Osteoblast (primary cell): ENCODE measurements around the gene NR3C2. TPM values are rescaled to one million over a fixed set of nuclear protein-coding genes. Genes with fewer than 3 reads are reported as not detected.

Source experiments
- DNase-seq: peaks from one replicate; pipeline ENCODE4 v3.0.0; 2011; ENCODE audit warnings: low spot score, mixed read lengths; ENCODE audit not compliant: insufficient read length; ENCODE audit errors: missing footprints
- H2AFZ ChIP-seq: 2 replicates; pipeline ENCODE4 v1.6.0; 2011; ENCODE audit warnings: mild to moderate bottlenecking, low read length
- H3K27ac ChIP-seq: 2 replicates; pipeline ENCODE4 v1.5.1; 2011; ENCODE audit warnings: mild to moderate bottlenecking, low read depth, low read length, moderate library complexity
- H3K27me3 ChIP-seq: 2 replicates; pipeline ENCODE4 v1.6.0; 2012; ENCODE audit warnings: mild to moderate bottlenecking, control low read depth, inconsistent platforms, low read length, moderate library complexity; ENCODE audit not compliant: insufficient read depth
- H3K36me3 ChIP-seq: 2 replicates; pipeline ENCODE4 v1.5.1; 2011; ENCODE audit warnings: mild to moderate bottlenecking, low read length, control low read depth, moderate library complexity; ENCODE audit not compliant: insufficient read depth
- H3K4me1 ChIP-seq: 2 replicates; pipeline ENCODE4 v1.5.1; 2011; ENCODE audit warnings: mild to moderate bottlenecking, low read length, control low read depth, moderate library complexity; ENCODE audit not compliant: insufficient read depth
- H3K4me2 ChIP-seq: 2 replicates; pipeline ENCODE4 v1.6.0; 2011; ENCODE audit warnings: mild to moderate bottlenecking, low read length; ENCODE audit not compliant: insufficient read depth
- H3K4me3 ChIP-seq: fragments of 200-600 bp; sonication (generic); 3 replicates; pipeline ENCODE4 v1.5.1; 2012; ENCODE audit warnings: mild to moderate bottlenecking, low read length, inconsistent platforms; ENCODE audit not compliant: insufficient read depth
- H3K79me2 ChIP-seq: 2 replicates; pipeline ENCODE4 v1.6.0; 2012; ENCODE audit warnings: mild to moderate bottlenecking, low read length, control low read depth, inconsistent platforms; ENCODE audit not compliant: insufficient read depth
- H3K9me3 ChIP-seq: 2 replicates; pipeline ENCODE4 v1.5.1; 2011; ENCODE audit warnings: low read depth, low read length, control low read depth
- H4K20me1 ChIP-seq: 2 replicates; pipeline ENCODE4 v1.6.0; 2012; ENCODE audit warnings: mild to moderate bottlenecking, low read length, control low read depth; ENCODE audit not compliant: insufficient read depth
- CTCF ChIP-seq: IDR thresholded peaks from 2 replicates; pipeline ENCODE4 v1.5.1; 2011; ENCODE audit warnings: mild to moderate bottlenecking, low read depth, low read length, moderate library complexity; ENCODE audit errors: extremely low read depth
- total RNA-seq: library from RNA; depleted of rRNA; stranded (reverse); fragments of >200 nt; gene quantifications from 2 replicates; pipeline ENCODE4 v1.2.3, GENCODE V29; 2012

The NR3C2 gene
- total RNA-seq, 1 donor, result 0.72 TPM

DNA sequence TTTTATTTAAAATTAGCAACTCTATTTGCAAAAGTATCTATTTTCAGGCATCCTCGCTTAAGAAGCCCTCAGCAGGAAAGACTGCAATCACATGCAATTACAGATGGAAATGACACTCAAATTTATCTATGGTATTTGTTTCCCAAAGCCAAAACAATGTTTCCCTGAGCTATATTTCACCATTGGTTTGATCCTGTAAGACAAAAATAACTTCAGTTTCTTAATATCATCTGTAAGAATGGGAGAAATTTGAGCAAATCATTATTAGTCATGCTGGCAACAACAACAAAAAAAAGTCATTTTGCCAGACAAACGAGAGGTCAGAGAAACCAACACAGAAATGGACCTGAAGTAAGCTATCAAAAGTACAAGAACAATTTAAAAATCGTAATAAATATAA lies 204.1 kb downstream of the NR3C2 start:
- DNase-seq, result no peak
- no peak for TF ChIP-seq CTCF
- Histone ChIP-seq H3K27me3 (no peaks in the 10 kb centered on the region), H3K79me2 (no peaks in the 10 kb centered on the region), H3K9me3 (no peaks in the 10 kb centered on the region), H3K4me2 (no peak overlapping the region), H3K27ac (no peak overlapping the region), H4K20me1 (no peaks in the 10 kb centered on the region), H3K36me3 (no peaks in the 10 kb centered on the region), H2AFZ (no peak overlapping the region), H3K4me1 (no peaks in the 10 kb centered on the region), H3K4me3 (no peak overlapping the region)

DNA sequence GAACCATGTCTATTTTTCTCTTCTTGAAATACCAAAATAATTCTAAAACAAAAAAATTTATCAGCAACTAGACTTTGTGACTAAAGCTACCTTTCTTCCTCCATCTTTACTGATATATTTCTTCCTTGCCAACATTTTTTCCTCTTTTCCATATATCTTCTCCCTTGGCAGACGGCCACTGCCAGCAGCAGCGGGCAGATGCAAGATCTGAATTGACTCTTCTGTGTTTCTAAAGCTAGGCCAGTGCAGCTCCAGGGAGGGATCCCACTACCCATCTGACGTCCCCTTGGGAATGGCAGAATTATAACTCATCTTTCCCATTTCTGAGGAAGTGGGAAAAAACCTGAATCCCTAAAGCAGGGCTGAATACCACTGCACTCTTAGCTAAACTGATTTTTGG lies 206.4 kb downstream of the NR3C2 start:
- Histone ChIP-seq H3K4me1 (no peaks in the 10 kb centered on the region), H3K4me2 (no peak overlapping the region), H3K9me3 (no peaks in the 10 kb centered on the region), H3K79me2 (no peaks in the 10 kb centered on the region), H3K36me3 (no peaks in the 10 kb centered on the region), H3K27ac (no peak overlapping the region), H3K27me3 (no peaks in the 10 kb centered on the region), H3K4me3 (no peak overlapping the region), H2AFZ (no peak overlapping the region), H4K20me1 (no peaks in the 10 kb centered on the region)
- no peak for TF ChIP-seq CTCF
- DNase-seq, result no peak

GRCh38 chr4:148229798-148230197 lies 212.4 kb downstream of the NR3C2 start:
- TF ChIP-seq CTCF, result no peak
- H3K36me3 ChIP-seq, result no peaks in the 10 kb centered on the region
- no peaks in the 10 kb centered on the region for H3K9me3 ChIP-seq
- H3K27ac ChIP-seq, result no peak overlapping the region
- no peak overlapping the region for H3K4me2 ChIP-seq
- H3K27me3 ChIP-seq, result no peaks in the 10 kb centered on the region
- H4K20me1 ChIP-seq, result no peaks in the 10 kb centered on the region
- no peak overlapping the region for H3K4me3 ChIP-seq
- H2AFZ ChIP-seq, result no peak overlapping the region
- no peaks in the 10 kb centered on the region for H3K79me2 ChIP-seq
- H3K4me1 ChIP-seq, result no peaks in the 10 kb centered on the region
- DNase-seq, result no peak

DNA sequence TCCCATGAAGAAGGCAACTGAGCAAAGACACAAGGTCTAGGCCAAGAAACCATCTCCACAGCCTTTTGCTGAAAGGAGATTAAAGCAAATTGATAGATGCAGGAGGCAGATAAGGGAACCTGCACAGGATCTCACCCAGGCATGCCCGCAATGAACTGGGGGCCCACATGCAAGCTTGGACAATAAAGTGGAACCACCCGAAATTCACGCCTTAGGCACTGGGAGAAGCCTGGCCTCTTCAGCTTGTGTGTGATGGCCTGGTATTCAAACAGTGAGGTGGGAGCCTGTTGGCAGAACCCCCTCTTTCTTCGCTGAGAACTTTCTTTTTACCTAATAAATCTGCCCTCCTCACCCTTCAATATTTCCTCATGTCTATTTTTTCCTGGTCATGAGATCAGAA lies 213.2 kb downstream of the NR3C2 start:
- no peak overlapping the region for H3K27ac ChIP-seq
- no peak overlapping the region for H3K4me2 ChIP-seq
- H4K20me1 ChIP-seq, result no peaks in the 10 kb centered on the region
- H3K4me1 ChIP-seq, result no peaks in the 10 kb centered on the region
- no peak overlapping the region for H2AFZ ChIP-seq
- H3K79me2 ChIP-seq, result no peaks in the 10 kb centered on the region
- H3K9me3 ChIP-seq, result no peaks in the 10 kb centered on the region
- H3K36me3 ChIP-seq, result no peaks in the 10 kb centered on the region
- no peak overlapping the region for H3K4me3 ChIP-seq
- no peaks in the 10 kb centered on the region for H3K27me3 ChIP-seq
- no peak for DNase-seq
- TF ChIP-seq CTCF, result no peak
